ENCODE measurements around the gene GRIK3. TPM values are rescaled to one million over a fixed set of nuclear protein-coding genes. Genes with fewer than 3 reads are reported as not detected.
"Not testable (repeated sequence)": the region's sequence is repeated elsewhere in the genome, so short reads cannot be mapped to it uniquely, and the experiment has no call there.

The GRIK3 gene
- total RNA-seq, 1 donor from 2014 or later: not detected

DNA sequence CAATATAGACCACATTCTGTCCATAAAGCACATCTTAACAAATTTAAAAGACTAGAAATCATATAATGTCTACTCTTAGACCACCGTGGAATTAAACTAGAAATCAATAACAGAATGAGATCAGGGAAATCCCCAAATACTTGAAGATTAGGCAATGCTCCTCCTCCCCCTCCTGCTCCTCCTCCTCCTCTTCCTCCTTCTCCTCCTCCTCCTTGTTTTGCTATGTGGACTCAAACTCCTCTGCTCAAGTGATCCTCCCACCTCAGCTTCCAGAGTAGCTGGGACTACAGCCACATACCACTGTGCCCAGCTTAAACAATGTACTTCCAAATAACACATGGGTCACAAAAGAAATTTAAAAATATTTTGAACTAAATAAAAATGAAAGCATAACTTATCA is 134.2 kb downstream of the GRIK3 start:
- no peak for TF ChIP-seq CTCF (IDR thresholded peaks at IDR 0.05)
- Mint-ChIP-seq H3K9me3 (ENCODE audit: unreplicated experiment) (no peaks in the 10 kb centered on the region), H3K36me3 (ENCODE audit: unreplicated experiment) (no peaks in the 10 kb centered on the region)

GRCh38 chr1:36897813-36898212 is 136.5 kb downstream of the GRIK3 start:
- H3K9me3 Mint-ChIP-seq (ENCODE audit: unreplicated experiment); H3K4me3 Mint-ChIP-seq (ENCODE audit: unreplicated experiment); DNase-seq (ENCODE audit: extremely low spot score, unreplicated experiment); H3K36me3 Mint-ChIP-seq (ENCODE audit: unreplicated experiment); H3K4me1 Mint-ChIP-seq (ENCODE audit: unreplicated experiment); H3K27ac Mint-ChIP-seq (ENCODE audit: unreplicated experiment); H3K27me3 Mint-ChIP-seq (ENCODE audit: unreplicated experiment): not testable (repeated sequence)

More for the DNA sequence above, 134.2 kb downstream of the GRIK3 start:
- Mint-ChIP-seq H3K4me3 (ENCODE audit: unreplicated experiment) (no peak overlapping the region), H3K27me3 (ENCODE audit: unreplicated experiment) (no peaks in the 10 kb centered on the region), H3K4me1 (ENCODE audit: unreplicated experiment) (no peaks in the 10 kb centered on the region), H3K27ac (ENCODE audit: unreplicated experiment) (no peak overlapping the region)
- DNase-seq (ENCODE audit: extremely low spot score, unreplicated experiment): peak; percentile 3

GRCh38 chr1:36894824-36895223 is 139.5 kb downstream of the GRIK3 start:
- no peaks in the 10 kb centered on the region for H3K9me3 Mint-ChIP-seq (ENCODE audit: unreplicated experiment)
- H3K4me1 Mint-ChIP-seq (ENCODE audit: unreplicated experiment): no peaks in the 10 kb centered on the region
- DNase-seq (ENCODE audit: extremely low spot score, unreplicated experiment): peak; percentile 44
- H3K27me3 Mint-ChIP-seq (ENCODE audit: unreplicated experiment): no peaks in the 10 kb centered on the region
- no peak for TF ChIP-seq CTCF (IDR thresholded peaks at IDR 0.05)
- no peak overlapping the region for H3K4me3 Mint-ChIP-seq (ENCODE audit: unreplicated experiment)
- H3K27ac Mint-ChIP-seq (ENCODE audit: unreplicated experiment): no peak overlapping the region
- no peaks in the 10 kb centered on the region for H3K36me3 Mint-ChIP-seq (ENCODE audit: unreplicated experiment)

- H3K27ac Mint-ChIP-seq (ENCODE audit: unreplicated experiment): no peak overlapping the region
Observed at GRCh38 chr1:36890776-36891175, 143.5 kb downstream of the GRIK3 start.

GRCh38 chr1:36889478-36890226 is 144.7 kb downstream of the GRIK3 start:
- H3K4me1 Mint-ChIP-seq (ENCODE audit: unreplicated experiment): no peaks in the 10 kb centered on the region
- peak; percentile 66 for DNase-seq (ENCODE audit: extremely low spot score, unreplicated experiment)
- TF ChIP-seq CTCF (IDR thresholded peaks at IDR 0.05): no peak
- no peaks in the 10 kb centered on the region for H3K36me3 Mint-ChIP-seq (ENCODE audit: unreplicated experiment)
- no peak overlapping the region for H3K27ac Mint-ChIP-seq (ENCODE audit: unreplicated experiment)
- H3K27me3 Mint-ChIP-seq (ENCODE audit: unreplicated experiment): no peaks in the 10 kb centered on the region
- no peaks in the 10 kb centered on the region for H3K9me3 Mint-ChIP-seq (ENCODE audit: unreplicated experiment)
- H3K4me3 Mint-ChIP-seq (ENCODE audit: unreplicated experiment): no peak overlapping the region

More at GRCh38 chr1:36890776-36891175, 143.5 kb downstream of the GRIK3 start:
- H3K36me3 Mint-ChIP-seq (ENCODE audit: unreplicated experiment): no peaks in the 10 kb centered on the region
- no peak for TF ChIP-seq CTCF (IDR thresholded peaks at IDR 0.05)
- H3K27me3 Mint-ChIP-seq (ENCODE audit: unreplicated experiment): no peaks in the 10 kb centered on the region
- H3K4me3 Mint-ChIP-seq (ENCODE audit: unreplicated experiment): no peak overlapping the region
- no peaks in the 10 kb centered on the region for H3K9me3 Mint-ChIP-seq (ENCODE audit: unreplicated experiment)
- DNase-seq (ENCODE audit: extremely low spot score, unreplicated experiment): peak; percentile 69
- H3K4me1 Mint-ChIP-seq (ENCODE audit: unreplicated experiment): no peaks in the 10 kb centered on the region
